HK-2 (cell line): ENCODE measurements around the gene OPN1LW.
"Not testable (repeated sequence)": the region's sequence is repeated elsewhere in the genome, so short reads cannot be mapped to it uniquely, and the experiment has no call there.

Experiments
- DNase-seq: peaks from one replicate; pipeline ENCODE4 v3.0.0-alpha.2; 2018; ENCODE audit not compliant: unreplicated experiment

The OPN1LW gene

DNA sequence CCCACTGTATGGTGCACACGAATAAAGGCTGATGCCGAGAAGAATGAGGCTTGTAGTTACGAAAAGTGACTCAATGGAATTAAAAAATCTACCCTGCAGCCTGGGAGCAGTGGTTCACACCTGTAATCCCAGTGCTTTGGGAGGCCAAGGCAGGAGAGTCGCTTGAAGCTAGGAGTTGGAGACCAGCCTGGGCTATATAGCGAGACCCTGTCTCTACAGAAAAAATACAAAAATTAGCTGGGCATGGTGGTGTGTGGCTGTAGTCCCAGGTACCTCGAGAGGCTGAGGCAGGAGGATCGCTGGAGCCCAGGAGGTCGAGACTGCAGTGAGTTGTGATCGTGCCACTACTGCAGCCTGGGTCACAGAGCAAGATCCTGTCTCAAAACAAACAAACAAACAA lies 11.7 kb upstream of the OPN1LW start:
- DNase-seq: no peak

DNA sequence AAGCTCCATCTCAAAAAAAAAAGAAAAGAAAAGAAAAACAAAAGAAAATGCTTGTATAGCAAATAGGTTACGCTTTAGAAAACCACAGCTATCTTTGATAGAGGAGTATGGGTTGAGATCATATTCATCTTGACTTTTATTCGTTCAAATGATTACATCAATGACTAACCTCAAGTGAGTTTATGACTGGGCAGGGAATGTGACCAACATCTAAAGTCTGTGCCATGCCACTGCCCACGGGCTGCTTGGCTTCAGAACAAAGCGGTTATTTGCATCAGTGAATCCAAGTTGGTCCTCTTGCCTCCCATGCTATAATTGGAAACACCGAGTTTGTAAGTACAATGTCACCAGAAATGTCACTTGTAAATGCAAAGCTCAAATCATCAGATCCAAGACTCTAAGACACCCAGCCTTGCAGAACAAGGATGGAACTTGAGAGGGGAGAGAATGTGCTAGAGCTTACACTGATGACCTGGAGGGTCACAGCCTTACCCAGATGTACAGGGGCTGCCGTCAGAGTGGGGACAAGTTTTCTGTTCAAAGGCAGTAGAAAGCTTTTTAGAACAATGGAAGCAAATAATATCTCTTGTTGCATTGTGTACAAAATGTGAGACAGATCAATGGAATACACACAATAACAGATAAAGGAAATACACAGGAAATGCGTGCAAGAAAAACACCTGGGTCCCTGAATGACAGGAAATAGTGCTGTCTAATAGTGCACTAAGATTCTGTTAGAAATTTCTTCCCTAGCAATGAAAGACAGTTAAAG lies 8.4 kb upstream of the OPN1LW start:
- DNase-seq: no peak

GRCh38 chrX:154136627-154137161 lies 7.3 kb upstream of the OPN1LW start:
- peak; percentile 58 for DNase-seq

GRCh38 chrX:154138857-154139256 lies 5.2 kb upstream of the OPN1LW start:
- no peak for DNase-seq

- DNase-seq: no peak
These were observed 3.8 kb upstream of the OPN1LW start for GRCh38 chrX:154140206-154140605.

DNA sequence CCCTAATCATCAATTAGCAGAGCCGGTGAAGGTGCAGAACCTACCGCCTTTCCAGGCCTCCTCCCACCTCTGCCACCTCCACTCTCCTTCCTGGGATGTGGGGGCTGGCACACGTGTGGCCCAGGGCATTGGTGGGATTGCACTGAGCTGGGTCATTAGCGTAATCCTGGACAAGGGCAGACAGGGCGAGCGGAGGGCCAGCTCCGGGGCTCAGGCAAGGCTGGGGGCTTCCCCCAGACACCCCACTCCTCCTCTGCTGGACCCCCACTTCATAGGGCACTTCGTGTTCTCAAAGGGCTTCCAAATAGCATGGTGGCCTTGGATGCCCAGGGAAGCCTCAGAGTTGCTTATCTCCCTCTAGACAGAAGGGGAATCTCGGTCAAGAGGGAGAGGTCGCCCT lies 3.3 kb upstream of the OPN1LW start:
- DNase-seq: no peak

GRCh38 chrX:154142386-154142785 lies 1.7 kb upstream of the OPN1LW start:
- DNase-seq: no peak

DNA sequence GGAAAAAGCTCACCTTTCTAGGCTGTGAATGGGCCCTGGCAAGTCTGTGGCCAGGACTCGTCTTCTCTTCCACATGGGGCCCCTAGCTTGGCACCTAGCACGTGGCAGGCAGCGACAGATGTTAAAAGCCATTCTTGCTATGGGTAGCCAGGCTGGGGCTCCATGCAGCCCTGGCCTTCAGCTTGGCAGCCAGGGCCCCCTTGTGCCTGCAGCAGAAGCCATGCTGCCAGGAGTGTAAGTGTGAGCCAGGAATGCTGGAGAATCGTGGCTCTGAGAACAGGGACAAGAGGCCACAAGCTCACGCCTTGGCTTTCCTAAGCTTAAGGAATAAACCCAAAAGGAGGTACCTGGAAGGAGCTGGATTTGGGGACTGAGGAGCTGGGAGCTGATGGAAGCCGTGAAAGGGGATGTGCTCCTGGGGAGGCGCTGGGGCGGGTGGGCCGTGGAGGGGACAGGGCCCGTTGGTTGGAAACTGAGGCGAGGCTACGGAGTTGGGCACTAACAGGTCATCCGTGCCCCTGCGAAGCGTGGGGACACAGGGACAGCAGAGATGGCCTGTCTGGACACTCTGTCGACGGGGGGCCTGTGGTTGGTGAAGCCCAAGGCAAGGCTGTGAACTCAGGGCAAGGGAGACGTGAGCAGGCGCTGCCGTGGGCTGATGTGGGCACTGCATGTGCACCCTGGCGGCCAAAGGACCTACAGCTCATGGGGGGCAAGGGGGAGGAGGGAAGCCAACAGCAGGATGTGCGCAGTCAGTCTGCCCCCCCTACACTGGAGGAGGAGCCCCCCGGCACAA lies 895 bp upstream of the OPN1LW start:
- DNase-seq: no peak

- not testable (repeated sequence) for DNase-seq
These were observed 7.0 kb downstream of the OPN1LW start for GRCh38 chrX:154151030-154151429.

DNA sequence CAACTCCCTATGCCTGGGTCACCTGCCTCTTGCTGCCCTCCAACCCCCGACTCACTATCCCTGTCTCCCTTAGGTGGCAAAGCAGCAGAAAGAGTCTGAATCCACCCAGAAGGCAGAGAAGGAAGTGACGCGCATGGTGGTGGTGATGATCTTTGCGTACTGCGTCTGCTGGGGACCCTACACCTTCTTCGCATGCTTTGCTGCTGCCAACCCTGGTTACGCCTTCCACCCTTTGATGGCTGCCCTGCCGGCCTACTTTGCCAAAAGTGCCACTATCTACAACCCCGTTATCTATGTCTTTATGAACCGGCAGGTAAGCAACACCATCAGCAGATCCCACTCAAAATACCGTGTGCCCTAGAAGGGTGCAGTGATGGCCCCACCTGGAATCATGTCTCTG lies 12.2 kb downstream of the OPN1LW start:
- DNase-seq: not testable (repeated sequence)

DNA sequence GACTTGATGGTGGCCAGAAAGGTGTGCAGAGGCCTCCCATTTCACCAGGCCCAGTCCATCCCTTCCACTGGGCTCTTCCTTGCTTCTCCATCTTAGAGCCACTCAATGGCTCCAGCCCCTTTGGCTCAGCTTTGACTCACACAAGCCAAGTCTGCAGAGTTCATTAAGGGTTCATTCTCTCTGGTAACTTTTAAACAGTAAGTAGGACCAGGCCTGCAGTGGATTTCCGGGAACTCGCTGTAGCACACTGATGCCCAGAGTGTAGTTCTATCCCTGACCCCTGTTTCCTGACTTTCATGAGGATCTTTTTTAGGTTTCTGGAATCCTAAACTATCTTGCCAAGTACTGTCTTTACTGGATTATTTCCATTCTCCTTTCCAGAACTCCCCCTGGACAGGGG lies 13.2 kb downstream of the OPN1LW start:
- not testable (repeated sequence) for DNase-seq

DNA sequence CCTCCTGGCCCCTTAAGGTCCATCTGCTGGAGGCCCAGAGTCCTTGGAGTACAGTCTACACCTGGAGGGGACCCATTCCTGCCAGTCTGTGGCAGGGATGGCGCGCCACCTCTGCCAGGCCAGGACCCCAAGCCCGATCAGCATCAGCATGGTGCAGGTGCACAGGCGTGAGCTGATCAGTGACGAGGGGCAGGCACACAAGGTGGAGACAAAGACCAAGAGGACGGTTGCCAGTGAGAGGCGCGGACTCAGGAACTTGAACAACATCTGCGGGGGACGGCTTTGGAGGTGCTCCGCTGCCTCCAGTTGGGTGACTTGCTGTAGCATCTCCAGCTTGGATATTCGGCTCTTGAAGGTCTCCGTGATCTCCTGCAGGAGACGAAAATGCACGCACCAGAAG lies 15.3 kb downstream of the OPN1LW start:
- not testable (repeated sequence) for DNase-seq

- not testable (repeated sequence) for DNase-seq
These were observed 20.9 kb downstream of the OPN1LW start for GRCh38 chrX:154164902-154165301.

DNA sequence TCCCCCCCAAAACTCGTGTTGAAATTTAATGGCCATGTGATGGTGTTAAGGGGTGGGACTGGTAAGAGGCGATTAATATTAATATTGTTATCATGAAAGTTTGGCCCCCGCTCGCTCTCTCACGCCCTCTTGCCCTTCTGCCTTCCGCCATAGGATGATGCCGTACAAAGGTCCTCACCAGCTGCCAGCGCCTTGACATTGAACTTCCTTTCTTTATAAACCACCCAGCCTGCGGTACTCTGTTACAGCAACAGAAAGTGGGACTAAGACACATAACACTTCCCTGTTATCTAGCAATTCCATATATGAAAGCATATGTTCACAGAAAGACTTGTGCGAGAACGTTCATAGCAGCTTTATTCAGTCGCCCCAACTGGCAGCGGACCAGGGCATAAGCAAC lies 24.3 kb downstream of the OPN1LW start:
- not testable (repeated sequence) for DNase-seq

GRCh38 chrX:154172535-154172943 lies 28.5 kb downstream of the OPN1LW start:
- DNase-seq: not testable (repeated sequence)

DNA sequence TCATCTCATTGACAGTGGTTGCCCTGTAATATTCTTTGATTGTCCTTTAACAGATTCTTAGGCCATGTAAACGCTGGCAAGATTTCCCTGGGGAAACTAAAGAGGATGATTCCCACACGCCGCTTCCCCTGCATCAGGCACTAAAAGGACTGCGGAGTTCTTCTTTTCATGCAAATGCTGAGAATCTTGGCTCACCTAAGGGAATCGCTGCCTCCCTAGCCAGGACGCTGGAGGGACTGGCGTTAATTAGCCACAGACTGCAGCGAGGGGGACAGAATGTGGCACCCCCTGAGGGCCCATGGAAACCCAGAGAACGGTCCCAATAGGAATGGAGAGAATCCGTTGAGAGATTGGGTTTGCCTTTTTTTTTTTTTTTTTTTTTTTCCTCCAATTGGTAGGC lies 30.3 kb downstream of the OPN1LW start:
- not testable (repeated sequence) for DNase-seq

DNA sequence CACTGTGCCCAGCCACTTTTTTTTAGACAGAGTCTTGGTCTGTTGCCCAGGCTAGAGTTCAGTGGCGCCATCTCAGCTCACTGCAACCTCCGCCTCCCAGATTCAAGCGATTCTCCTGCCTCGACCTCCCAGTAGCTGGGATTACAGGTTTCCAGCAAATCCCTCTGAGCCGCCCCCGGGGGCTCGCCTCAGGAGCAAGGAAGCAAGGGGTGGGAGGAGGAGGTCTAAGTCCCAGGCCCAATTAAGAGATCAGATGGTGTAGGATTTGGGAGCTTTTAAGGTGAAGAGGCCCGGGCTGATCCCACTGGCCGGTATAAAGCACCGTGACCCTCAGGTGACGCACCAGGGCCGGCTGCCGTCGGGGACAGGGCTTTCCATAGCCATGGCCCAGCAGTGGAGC lies 38.3 kb downstream of the OPN1LW start, which contains the start of gene OPN1MW:
Gene OPN1MW (plus strand): TSS at position 301 of the 400 bp plus-strand sequence. CDS start 82 bp downstream, at position 383.
- not testable (repeated sequence) for DNase-seq

DNA sequence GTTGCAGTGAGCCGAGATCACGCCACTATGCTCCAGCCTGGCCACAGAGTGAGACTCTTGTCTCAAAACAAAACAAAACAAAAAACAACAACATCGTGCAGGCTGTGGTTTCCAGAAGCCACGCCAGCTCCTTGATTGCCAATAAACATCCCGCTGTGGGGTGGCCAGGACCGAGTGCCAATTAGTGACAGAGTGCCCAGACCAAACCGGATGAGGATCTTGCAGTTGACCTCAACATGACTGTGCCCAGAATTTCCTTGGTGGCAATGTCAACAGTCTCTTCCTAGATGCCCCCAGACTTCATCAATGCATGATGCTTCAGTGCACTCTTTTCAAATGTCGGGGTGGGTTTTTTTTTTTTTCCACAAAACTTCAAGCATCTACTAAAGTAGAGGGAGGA lies 39.8 kb downstream of the OPN1LW start:
- not testable (repeated sequence) for DNase-seq

DNA sequence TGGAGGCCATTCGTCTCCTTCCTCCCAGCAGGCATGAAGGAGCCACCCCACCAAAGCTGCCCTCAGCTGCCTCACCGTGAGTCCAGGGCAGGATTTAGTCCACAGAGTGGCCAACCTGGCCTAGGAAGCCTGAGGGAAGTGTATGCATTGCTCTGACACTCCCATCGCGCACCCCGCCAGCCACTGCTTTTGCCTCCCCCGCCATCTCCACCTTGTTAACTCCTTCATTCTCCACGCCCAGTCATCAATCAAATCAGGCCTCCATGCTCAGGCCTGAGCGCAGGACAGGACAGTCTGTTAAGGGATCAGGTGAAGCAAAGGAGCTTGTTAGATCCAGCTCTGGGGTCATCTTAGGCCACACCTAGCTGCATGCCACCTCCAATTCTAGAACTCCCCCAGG lies 48.8 kb downstream of the OPN1LW start:
- DNase-seq: not testable (repeated sequence)

- DNase-seq: not testable (repeated sequence)
These were observed 50.3 kb downstream of the OPN1LW start for GRCh38 chrX:154194316-154194715.

GRCh38 chrX:154196466-154196865 lies 52.4 kb downstream of the OPN1LW start:
- not testable (repeated sequence) for DNase-seq
